NCI-H187 (cell line): ENCODE results near the gene NT5E.
"Not testable (repeated sequence)": the region's sequence is repeated elsewhere in the genome, so short reads cannot be mapped to it uniquely, and the experiment has no call there.

Experiments
- DNase-seq, 2 experiments: peaks; one replicate each; lab custom pipeline; 2025; lab: John Stamatoyannopoulos, UW

Gene NT5E

DNA sequence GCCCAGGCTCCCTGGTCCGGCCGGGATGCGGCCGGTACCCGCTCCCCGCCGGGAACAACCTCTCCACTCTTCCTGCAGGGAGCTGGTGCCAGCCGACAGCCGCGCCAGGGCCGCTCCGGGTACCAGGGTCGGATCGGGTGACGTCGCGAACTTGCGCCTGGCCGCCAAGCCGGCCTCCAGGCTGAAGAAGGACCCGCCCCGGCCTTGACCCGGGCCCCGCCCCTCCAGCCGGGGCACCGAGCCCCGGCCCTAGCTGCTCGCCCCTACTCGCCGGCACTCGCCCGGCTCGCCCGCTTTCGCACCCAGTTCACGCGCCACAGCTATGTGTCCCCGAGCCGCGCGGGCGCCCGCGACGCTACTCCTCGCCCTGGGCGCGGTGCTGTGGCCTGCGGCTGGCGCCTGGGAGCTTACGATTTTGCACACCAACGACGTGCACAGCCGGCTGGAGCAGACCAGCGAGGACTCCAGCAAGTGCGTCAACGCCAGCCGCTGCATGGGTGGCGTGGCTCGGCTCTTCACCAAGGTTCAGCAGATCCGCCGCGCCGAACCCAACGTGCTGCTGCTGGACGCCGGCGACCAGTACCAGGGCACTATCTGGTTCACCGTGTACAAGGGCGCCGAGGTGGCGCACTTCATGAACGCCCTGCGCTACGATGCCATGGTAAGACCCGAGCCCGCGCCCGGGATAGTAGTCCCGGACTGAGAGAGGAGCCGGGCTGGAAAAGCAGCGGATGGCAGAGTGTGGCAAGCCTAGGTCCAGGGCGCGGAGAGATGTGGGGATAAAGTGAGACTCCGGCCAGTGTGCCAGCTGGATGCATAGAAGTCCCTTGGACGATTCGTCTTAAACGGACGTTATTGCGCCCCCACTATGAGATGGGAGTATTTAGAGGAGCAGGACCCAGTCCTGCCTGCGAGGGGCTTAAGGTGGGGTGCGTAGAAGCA lies at the start of gene NT5E:
Gene NT5E (plus strand): TSS at position 266 of the 942 bp plus-strand sequence. CDS start 57 bp downstream, at position 323.
- no peak for DNase-seq

DNA sequence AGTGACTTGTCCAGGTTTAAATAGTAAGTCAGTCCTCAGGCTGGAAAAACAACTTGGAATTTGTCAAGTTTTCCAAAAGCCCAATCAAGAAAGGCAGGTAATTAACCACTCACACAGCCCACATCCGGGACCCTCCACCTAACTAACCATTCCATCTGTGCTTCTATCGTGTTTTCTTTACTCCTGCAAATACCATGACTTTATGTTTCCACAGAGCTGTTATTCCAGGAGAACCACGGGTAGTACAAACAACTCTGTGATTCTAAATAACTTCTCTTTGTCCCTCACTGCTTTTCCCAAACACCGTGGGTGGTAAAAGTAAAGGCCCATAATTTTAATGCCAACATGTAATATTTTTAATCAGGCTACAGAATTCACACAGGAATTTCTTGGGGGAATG lies 49.6 kb upstream of the NT5E start:
- no peak for DNase-seq

GRCh38 chr6:85401186-85402021 lies 48.5 kb upstream of the NT5E start:
- DNase-seq: no peak

DNA sequence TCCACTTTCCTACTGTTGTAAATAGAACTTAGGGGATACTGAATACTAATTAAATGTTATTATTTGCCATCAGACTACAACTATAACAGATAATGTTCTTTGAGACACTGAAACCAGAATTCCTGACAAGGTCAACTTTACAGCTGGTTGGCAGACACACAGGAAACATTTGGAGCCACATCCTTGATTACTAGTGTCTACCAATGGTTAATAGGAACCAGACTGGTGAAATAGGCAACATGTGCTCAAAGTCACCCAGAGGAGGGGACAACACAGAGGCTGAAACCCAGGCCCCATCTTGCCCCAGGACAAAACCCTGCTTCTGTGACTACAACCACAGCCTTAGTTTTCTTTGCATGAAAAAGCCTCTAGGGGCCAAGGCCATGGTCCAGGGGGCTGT lies 47.8 kb upstream of the NT5E start:
- DNase-seq: no peak

DNA sequence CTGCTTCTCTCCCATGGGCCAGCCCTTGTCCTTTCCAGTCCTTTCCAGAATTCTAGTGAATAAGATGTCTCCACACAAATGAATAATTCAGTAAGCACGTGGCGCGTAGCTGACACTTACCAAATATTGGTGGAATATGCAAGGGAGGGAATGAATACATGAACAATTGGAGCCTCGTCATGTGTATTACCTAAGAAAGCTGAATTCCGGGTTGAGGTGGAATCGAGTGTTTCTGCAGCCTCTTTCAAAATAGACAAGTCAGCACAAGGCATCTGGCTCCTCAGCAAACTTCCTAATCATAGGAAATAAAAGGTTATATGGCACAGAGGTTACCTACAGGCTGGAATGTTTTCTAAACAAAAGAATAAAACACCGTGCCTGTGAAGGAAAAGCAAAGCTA lies 47.0 kb upstream of the NT5E start:
- DNase-seq: no peak

DNA sequence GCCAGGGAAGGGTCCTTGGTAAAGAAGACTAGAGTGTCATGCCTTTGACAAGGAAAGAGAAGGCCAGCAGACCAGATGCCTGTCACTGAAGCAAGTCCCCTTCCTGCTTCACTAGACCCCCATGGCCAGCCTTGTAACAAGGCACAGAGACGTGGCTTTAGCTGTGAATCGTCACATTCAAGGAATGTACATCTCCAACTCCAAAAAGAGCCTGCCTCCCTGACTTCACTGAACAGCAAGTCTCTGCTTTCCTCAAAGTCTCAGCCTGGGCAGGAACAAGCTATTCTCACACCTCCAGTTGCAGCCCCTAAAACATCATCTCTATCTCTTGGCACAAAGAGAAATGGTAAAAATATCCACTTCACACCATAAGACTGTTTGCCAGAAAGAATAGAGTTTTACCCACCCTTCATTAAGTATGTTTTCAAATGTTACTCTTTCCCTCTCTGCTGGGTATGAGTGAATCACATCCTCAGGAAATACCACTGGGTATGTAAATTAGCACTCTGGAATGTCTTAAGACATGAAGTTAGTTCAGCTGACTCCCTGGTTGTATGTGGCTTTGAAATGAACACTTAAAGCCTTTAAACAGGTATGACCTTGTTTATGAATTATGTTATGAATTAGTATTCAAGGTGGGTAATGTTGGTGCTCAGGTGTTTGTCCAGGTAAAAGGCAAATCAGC lies 46.4 kb upstream of the NT5E start:
- DNase-seq: no peak

DNA sequence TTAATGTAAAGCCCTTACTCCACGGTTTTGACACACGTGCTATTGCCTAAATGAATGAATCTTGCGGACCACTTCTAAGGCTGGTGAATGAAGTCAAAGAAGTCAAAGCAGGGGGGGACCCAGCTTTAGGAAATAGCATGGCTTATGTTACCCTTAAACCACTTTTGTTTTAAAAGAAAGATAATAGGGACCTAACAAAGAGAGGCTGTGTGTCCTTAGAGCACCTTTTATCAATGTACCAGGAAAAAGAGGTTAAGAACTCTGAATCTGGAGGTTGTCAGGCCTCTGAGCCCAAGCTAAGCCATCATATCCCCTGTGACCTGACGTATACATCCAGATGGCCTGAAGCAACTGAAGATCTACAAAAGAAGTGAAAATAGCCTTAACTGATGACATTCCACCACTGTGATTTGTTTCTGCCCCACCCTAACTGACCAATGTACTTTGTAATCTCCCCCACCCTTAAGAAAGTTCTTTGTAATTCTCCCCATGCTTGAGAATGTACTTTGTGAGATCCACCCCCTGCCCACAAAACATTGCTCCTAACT lies 45.8 kb upstream of the NT5E start:
- not testable (repeated sequence) for DNase-seq

DNA sequence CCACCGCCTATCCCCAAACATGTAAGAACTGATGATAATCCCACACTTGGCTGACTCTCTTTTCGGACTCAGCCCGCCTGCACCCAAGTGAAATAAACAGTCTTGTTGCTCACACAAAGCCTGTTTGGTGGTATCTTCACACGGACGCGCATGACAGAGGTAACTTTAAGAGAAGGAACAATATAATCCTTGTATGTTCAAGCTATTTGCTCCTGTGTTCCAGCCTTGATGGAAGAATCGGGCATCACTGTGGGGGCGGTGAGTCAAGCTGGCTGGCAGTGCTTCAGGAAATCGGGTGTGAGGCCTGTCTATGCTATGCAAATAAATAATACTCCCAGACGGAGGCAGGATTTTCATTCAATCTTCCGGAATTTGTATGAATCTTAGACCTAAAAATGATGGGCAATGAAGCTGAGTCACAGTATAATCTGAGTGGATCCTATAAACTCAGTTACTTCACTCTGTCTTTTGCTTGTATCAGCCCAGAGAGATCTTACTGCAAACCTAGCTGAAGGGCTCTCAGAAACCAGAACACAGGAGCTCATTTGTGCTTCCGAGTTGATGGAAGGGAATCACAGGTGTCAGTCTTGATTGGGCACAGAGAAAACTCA lies 45.2 kb upstream of the NT5E start:
- no peak for DNase-seq

- DNase-seq: no peak
Measured at GRCh38 chr6:85405175-85405852, 44.6 kb upstream of the NT5E start.

- no peak for DNase-seq
Measured at GRCh38 chr6:85405853-85406198, 44.1 kb upstream of the NT5E start.

- no peak for DNase-seq
Measured at GRCh38 chr6:85406641-85407075, 43.2 kb upstream of the NT5E start.

DNA sequence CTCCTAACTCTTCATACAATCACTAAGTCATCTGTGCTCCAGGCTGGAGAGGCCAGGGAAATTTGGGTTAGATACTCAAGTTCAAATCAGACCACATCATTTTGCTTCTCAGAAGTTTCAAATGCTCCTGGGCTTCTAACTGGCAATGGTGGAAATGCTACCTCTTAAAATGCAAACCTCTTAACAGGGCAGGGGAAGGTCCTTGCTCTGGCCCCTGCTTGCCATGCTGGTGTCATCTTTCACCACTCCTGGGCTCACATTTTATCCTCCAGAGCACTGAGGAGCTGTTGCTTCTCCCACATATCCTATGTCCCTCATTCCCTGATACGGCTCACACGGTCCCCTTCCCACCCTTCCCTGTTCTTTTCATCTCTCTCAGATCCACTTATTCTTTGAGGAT lies 41.8 kb upstream of the NT5E start:
- DNase-seq: no peak

DNA sequence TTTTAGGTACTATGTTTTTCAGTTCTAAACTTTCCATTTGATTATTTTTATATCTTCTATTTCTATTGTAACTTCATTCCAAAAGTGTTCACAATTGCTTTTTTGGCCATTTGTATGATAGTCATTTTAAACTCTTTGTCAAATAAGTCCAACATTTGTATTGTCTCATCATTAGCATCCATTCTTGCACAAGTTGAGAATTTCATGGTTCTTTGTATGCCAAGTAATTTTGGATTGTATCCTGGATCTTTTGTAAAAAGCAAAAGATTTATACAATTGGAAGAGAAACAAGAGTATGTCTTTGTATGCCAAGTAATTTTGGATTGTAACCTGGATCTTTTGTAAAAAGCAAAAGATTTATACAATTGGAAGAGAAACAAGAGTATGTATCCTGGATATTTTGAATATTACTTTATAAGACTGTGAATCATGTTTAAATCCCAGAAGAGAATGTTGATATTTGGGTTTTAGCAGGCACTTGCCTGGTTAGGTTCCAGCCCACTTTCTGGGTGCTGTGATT lies 36.9 kb upstream of the NT5E start:
- DNase-seq: no peak

DNA sequence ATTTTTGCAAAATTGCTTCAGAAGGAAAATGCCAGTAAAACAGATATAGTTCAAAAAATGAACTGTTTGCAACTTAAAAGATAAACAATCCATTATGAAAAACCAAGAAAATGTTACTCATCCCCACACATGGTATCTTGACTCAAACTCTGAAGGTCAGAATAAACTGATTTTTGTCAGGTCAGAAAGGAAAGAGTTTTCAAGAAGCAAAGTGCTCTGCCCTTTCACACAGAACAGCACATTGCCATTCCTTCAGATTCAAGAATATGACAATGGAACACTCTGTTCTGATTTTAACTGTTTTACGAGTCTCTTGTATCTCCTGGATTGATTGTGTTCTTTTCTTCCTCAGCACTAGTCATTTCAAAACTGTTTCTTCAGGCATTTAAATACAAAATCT lies 33.8 kb upstream of the NT5E start:
- no peak for DNase-seq

DNA sequence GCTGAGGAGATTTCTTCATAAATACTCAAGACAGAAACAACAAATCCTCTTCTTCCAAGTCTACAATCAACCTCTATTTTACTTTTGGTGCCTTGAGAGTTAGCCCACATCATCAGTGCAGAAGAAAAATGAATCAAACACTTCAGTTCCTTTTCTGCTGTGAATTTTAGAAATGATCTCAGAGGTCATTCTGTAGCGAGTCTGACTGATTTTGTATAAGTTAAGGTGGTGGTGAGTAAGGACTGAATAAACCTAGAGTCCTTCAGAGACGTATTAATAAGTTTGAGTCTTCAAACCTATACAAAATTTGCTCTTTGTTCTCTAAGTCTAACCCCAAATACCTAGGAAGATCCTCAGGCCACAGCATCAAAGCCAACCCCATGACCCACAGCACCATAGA lies 33.1 kb upstream of the NT5E start:
- DNase-seq: no peak

DNA sequence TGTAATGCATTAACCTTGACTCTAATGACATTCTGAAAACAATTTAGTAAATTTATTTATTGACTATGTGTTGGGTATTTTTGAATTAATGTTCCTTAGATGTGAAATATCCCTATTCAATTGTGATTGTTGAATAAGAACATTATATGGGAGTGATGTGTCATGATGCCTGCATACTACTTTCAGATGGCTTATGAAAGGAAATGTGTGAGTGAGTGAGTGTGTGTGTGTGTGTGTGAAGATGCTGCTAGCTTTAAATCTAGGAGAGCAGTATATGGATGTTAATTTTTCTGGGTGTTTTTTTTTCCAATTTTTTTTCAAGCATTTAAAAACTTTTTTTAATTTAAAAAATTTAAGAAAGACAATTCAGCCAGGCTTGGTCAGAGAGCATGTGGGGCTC lies 32.5 kb upstream of the NT5E start:
- DNase-seq: no peak

- DNase-seq: no peak
Measured at GRCh38 chr6:85418059-85418458, 31.8 kb upstream of the NT5E start.

DNA sequence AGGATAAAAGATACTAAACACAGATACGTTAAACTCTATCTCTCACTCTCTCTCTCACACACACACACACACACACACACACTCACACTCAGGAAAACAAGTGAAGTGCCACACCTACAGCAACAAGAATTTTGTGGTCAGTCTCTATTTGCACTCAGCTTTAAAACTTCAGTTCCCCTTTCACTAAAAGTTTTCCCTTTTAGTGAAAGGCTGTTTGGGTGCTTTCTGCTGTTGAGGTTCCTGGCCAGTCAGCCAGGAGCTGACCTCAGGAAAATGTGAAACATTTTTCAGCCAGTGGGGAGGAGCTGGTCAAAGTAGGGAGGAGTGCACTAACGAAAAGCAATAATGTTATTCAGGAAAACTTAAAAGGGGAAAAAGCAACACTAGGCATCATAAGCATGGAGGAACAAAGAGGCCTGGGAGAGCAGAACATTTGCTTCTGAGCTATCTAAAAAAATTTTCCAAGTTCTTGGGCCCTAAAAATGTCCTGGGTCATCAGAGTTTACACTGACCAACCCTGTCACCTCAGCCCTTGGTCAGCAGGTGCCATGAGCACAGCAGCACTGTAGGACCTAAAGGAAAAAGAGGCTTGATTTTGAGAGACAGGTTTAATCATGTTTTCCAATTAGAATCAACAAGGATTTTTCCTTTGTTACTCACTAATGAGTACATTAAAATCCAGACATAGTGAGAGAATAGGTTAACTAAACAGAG lies 30.7 kb upstream of the NT5E start:
- DNase-seq: no peak

- DNase-seq: no peak
Measured at GRCh38 chr6:85420551-85420950, 29.3 kb upstream of the NT5E start.

- DNase-seq: no peak
Measured at GRCh38 chr6:85421181-85421580, 28.7 kb upstream of the NT5E start.
